Ishikawa (cell line): ENCODE measurements around the gene THSD4.

Experiments
- CEBPB ChIP-seq: IDR thresholded peaks from 2 replicates; pipeline ENCODE4 v1.6.1; 2012
- CREB1 ChIP-seq: IDR thresholded peaks from 2 replicates; pipeline ENCODE4 v1.6.1; 2012; ENCODE audit warnings: low read depth
- EGR1 ChIP-seq: IDR thresholded peaks from 2 replicates; pipeline ENCODE4 v1.6.1; 2012
- EP300 ChIP-seq: IDR thresholded peaks from 2 replicates; pipeline ENCODE4 v1.6.1; 2012; ENCODE audit warnings: borderline replicate concordance
- FOXM1 ChIP-seq: IDR thresholded peaks from 2 replicates; pipeline ENCODE4 v1.6.1; 2012; ENCODE audit warnings: low read depth, borderline replicate concordance
- MAX ChIP-seq: IDR thresholded peaks from 2 replicates; pipeline ENCODE4 v1.6.1; 2012
- NFIC ChIP-seq: IDR thresholded peaks from 2 replicates; pipeline ENCODE4 v1.6.1; 2012
- RAD21 ChIP-seq: IDR thresholded peaks from 2 replicates; pipeline ENCODE4 v1.6.1; 2012; ENCODE audit warnings: low read depth
- TAF1 ChIP-seq: IDR thresholded peaks from 2 replicates; pipeline ENCODE4 v1.6.1; 2012; ENCODE audit warnings: low read depth, mild to moderate bottlenecking
- TCF12 ChIP-seq: IDR thresholded peaks from 2 replicates; pipeline ENCODE4 v1.6.1; 2012; ENCODE audit warnings: low read depth
- TEAD4 ChIP-seq: IDR thresholded peaks from 2 replicates; pipeline ENCODE4 v1.6.1; 2012
- USF1 ChIP-seq: IDR thresholded peaks from 2 replicates; pipeline ENCODE4 v1.6.1; 2012
- YY1 ChIP-seq: IDR thresholded peaks from 2 replicates; pipeline ENCODE4 v1.6.1; 2012; ENCODE audit warnings: low read depth
- TF ChIP-seq, protein P1 (sequence below): IDR thresholded peaks from 2 replicates; pipeline ENCODE4 v1.6.1; 2012; ENCODE audit warnings: low read depth, mild to moderate bottlenecking

DNA sequence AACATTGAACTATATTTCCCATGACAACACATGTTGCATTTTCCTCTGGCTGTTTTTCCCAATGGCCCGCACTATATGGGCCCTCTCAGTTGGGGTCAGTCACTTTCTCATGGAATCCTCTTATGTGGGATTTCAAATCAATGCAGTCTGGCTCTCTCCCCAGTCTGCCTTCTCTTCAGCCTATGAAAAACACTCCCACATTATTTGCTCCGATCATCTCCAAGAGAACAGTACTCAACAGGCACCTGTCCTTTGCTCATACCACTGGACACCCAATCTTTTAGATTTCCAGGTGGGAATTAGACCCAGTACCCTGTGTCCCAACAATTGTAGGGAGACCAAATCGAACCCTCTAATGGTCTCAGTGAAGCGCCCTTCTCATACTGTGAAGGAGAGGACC is 251.3 kb downstream of the THSD4 start:
- TF ChIP-seq MAX = no peak
- TF ChIP-seq CEBPB = no peak
- no peak for TF ChIP-seq YY1
- TF ChIP-seq EP300 = no peak
- TF ChIP-seq USF1 = no peak
- no peak for TF ChIP-seq EGR1
- TF ChIP-seq, protein P1, sequence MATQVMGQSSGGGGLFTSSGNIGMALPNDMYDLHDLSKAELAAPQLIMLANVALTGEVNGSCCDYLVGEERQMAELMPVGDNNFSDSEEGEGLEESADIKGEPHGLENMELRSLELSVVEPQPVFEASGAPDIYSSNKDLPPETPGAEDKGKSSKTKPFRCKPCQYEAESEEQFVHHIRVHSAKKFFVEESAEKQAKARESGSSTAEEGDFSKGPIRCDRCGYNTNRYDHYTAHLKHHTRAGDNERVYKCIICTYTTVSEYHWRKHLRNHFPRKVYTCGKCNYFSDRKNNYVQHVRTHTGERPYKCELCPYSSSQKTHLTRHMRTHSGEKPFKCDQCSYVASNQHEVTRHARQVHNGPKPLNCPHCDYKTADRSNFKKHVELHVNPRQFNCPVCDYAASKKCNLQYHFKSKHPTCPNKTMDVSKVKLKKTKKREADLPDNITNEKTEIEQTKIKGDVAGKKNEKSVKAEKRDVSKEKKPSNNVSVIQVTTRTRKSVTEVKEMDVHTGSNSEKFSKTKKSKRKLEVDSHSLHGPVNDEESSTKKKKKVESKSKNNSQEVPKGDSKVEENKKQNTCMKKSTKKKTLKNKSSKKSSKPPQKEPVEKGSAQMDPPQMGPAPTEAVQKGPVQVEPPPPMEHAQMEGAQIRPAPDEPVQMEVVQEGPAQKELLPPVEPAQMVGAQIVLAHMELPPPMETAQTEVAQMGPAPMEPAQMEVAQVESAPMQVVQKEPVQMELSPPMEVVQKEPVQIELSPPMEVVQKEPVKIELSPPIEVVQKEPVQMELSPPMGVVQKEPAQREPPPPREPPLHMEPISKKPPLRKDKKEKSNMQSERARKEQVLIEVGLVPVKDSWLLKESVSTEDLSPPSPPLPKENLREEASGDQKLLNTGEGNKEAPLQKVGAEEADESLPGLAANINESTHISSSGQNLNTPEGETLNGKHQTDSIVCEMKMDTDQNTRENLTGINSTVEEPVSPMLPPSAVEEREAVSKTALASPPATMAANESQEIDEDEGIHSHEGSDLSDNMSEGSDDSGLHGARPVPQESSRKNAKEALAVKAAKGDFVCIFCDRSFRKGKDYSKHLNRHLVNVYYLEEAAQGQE = no peak
- no peak for TF ChIP-seq TCF12
- TF ChIP-seq RAD21 = no peak
- no peak for TF ChIP-seq TEAD4
- no peak for TF ChIP-seq TAF1
- TF ChIP-seq NFIC = no peak
- no peak for TF ChIP-seq FOXM1
- no peak for TF ChIP-seq CREB1
